A673 (cell line): ENCODE data around the gene C7orf25. TPM values are rescaled to one million over a fixed set of nuclear protein-coding genes. Genes with fewer than 3 reads are reported as not detected.

Source experiments
- BruUV-seq: library from RNA; stranded (reverse); fragments of 400-500 nt; replicated peaks from 2 replicates; lab custom pipeline; 2021; lab: Mats Ljungman, UMichigan
- CTCF ChIA-PET: fragments of 300-600 bp; sonication (Branson Sonifier 250); formaldehyde crosslinking; loops from one replicate; lab custom pipeline; 2022; ENCODE audit warnings: antibody characterized with exemption; lab: Charles Lee
- POLR2A ChIA-PET: fragments of 300-600 bp; sonication (Branson Sonifier 250); formaldehyde crosslinking; loops from one replicate; lab custom pipeline; 2022; ENCODE audit warnings: antibody characterized with exemption; ENCODE audit not compliant: low non-redundant PET; lab: Charles Lee
- DNase-seq: peaks from one replicate; pipeline ENCODE4 v3.0.0-alpha.2; 2015; ENCODE audit warnings: low spot score
- H3K27ac ChIP-seq: fragments of 200-600 bp; sonication (generic); 2 replicates; pipeline ENCODE4 v1.5.1; 2016; ENCODE audit warnings: mixed run types, low read depth, mild to moderate bottlenecking, mixed read lengths, antibody characterized with exemption, low read length; ENCODE audit not compliant: poor library complexity, severe bottlenecking
- H3K27me3 ChIP-seq: fragments of 200-600 bp; sonication (generic); replicated peaks from 2 replicates; pipeline ENCODE4 v1.6.1; 2017; ENCODE audit warnings: mixed run types, low read depth, mild to moderate bottlenecking, mixed read lengths, antibody characterized with exemption, low read length; ENCODE audit not compliant: insufficient read depth, poor library complexity
- H3K36me3 ChIP-seq: fragments of 200-600 bp; sonication (generic); 2 replicates; pipeline ENCODE4 v1.6.1; 2016; ENCODE audit warnings: mixed run types, mild to moderate bottlenecking, mixed read lengths, antibody characterized with exemption, low read length; ENCODE audit not compliant: insufficient read depth, poor library complexity, severe bottlenecking
- H3K4me1 ChIP-seq: fragments of 200-600 bp; sonication (generic); 2 replicates; pipeline ENCODE4 v1.6.1; 2017; ENCODE audit warnings: mixed run types, mild to moderate bottlenecking, mixed read lengths, antibody characterized with exemption, low read length; ENCODE audit not compliant: insufficient read depth, poor library complexity, severe bottlenecking
- H3K4me3 ChIP-seq: fragments of 200-600 bp; sonication (generic); 2 replicates; pipeline ENCODE4 v1.5.1; 2016; ENCODE audit warnings: low read depth, mixed run types, mild to moderate bottlenecking, mixed read lengths, low read length; ENCODE audit not compliant: poor library complexity, severe bottlenecking
- H3K9me3 ChIP-seq: fragments of 200-600 bp; sonication (generic); 2 replicates; pipeline ENCODE4 v1.6.1; 2016; ENCODE audit warnings: mixed run types, low read depth, mild to moderate bottlenecking, mixed read lengths, antibody characterized with exemption, low read length; ENCODE audit not compliant: poor library complexity, severe bottlenecking
- EZH2 ChIP-seq: fragments of 200-600 bp; sonication (generic); IDR thresholded peaks from 2 replicates; pipeline ENCODE4 v1.6.1; 2017; ENCODE audit warnings: borderline replicate concordance, low read depth, mild to moderate bottlenecking, mixed read lengths, antibody characterized with exemption, low read length; ENCODE audit not compliant: poor library complexity, severe bottlenecking
- intact Hi-C: fragments of 100-400 bp; cut with micrococcal nuclease; formaldehyde crosslinking; loops from one replicate; pipeline ENCODE4 v1.10.0; 2022; ENCODE audit not compliant: unreplicated experiment
- total RNA-seq: library from RNA; stranded (reverse); gene quantifications from 2 replicates; pipeline ENCODE4 v1.2.3, GENCODE V29; 2021
- TF ChIP-seq, protein P1 (sequence below): fragments of 300-800, 200-600 bp; sonication (generic); conservative IDR thresholded peaks from 2 replicates; pipeline ENCODE4 v1.5.1; 2017; ENCODE audit warnings: low read depth, mild to moderate bottlenecking, antibody characterized with exemption, low read length, moderate library complexity, mixed read lengths

Gene C7orf25
- total RNA-seq, 1 experiment from 2014 or later, result 7.3 TPM

GRCh38 chr7:42914009-42914408, 2.1 kb upstream of the C7orf25 start:
- H3K27me3 ChIP-seq, result no peaks in the 10 kb centered on the region
- H3K4me1 ChIP-seq, result peaks cover 12% of the 10 kb centered on the region
- no peaks in the 10 kb centered on the region for H3K9me3 ChIP-seq
- H3K27ac ChIP-seq, result no peak overlapping the region
- intact Hi-C loops, result no loop called here
- no peak overlapping the region for H3K4me3 ChIP-seq
- ChIA-PET POLR2A (no interaction called here), CTCF (interaction anchor here (1.5 kb wide), 1 partner anchor 973 kb away, joined by 3 read pairs; no protein-coding TSS in a partner anchor)
- no TSS peak for BruUV-seq
- TF ChIP-seq, protein P1, sequence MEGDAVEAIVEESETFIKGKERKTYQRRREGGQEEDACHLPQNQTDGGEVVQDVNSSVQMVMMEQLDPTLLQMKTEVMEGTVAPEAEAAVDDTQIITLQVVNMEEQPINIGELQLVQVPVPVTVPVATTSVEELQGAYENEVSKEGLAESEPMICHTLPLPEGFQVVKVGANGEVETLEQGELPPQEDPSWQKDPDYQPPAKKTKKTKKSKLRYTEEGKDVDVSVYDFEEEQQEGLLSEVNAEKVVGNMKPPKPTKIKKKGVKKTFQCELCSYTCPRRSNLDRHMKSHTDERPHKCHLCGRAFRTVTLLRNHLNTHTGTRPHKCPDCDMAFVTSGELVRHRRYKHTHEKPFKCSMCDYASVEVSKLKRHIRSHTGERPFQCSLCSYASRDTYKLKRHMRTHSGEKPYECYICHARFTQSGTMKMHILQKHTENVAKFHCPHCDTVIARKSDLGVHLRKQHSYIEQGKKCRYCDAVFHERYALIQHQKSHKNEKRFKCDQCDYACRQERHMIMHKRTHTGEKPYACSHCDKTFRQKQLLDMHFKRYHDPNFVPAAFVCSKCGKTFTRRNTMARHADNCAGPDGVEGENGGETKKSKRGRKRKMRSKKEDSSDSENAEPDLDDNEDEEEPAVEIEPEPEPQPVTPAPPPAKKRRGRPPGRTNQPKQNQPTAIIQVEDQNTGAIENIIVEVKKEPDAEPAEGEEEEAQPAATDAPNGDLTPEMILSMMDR, result no peak
- no peak for TF ChIP-seq EZH2
- no peak for DNase-seq
- peaks cover 22% of the 10 kb centered on the region for H3K36me3 ChIP-seq

- H3K27ac ChIP-seq, result no peak overlapping the region
Observed at GRCh38 chr7:42913591-42913990, 1.7 kb upstream of the C7orf25 start.

DNA sequence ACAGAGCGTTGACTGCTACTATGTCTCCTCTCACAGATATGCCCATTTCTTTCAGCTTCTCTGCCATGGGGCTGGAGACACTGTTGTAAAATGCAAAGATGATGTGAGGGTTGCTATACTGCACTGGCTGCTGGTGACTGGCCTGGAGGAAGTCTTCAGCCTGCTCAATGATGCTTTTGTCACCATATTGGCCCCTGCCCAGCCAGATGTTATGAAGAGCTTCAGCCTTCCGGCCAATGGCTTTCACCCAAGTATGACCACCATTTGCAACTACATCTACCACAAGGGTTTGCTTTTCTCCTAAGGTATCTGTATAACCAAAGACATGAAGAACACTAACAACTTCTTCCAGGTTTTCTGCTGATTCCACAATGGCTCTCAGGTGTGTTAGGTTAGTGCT, 1.6 kb downstream of the C7orf25 start:
- Histone ChIP-seq H3K36me3 (peaks cover 4% of the 10 kb centered on the region), H3K27me3 (no peaks in the 10 kb centered on the region), H3K4me3 (no peak overlapping the region), H3K4me1 (peaks cover 12% of the 10 kb centered on the region), H3K27ac (no peak overlapping the region), H3K9me3 (no peaks in the 10 kb centered on the region)
- intact Hi-C loops, result no loop called here
- no peak for TF ChIP-seq EZH2
- TF ChIP-seq, protein P1, result no peak
- BruUV-seq, result TSS peak; percentile 36
- DNase-seq, result no peak
- POLR2A ChIA-PET, result no interaction called here
- CTCF ChIA-PET, result no interaction called here

More at GRCh38 chr7:42913591-42913990, 1.7 kb upstream of the C7orf25 start:
- H3K36me3 ChIP-seq, result peaks cover 21% of the 10 kb centered on the region
- H3K4me1 ChIP-seq, result peaks cover 12% of the 10 kb centered on the region
- no peak for DNase-seq
- H3K9me3 ChIP-seq, result no peaks in the 10 kb centered on the region
- ChIA-PET CTCF (no interaction called here), POLR2A (no interaction called here)
- TF ChIP-seq, protein P1, result no peak
- TF ChIP-seq EZH2, result no peak
- BruUV-seq, result no TSS peak
- H3K27me3 ChIP-seq, result no peaks in the 10 kb centered on the region
- intact Hi-C loops, result no loop called here
- no peak overlapping the region for H3K4me3 ChIP-seq
